ENCODE data around the gene THRSP.
A peak's percentile ranks its signal among the peaks of the same experiment; 100 is the strongest.

The THRSP gene

GRCh38 chr11:78034623-78035022 is 29.0 kb upstream of the THRSP start:
- Histone ChIP-seq H3K9me2 (replicated peaks; ENCODE audit: insufficient read depth, low read length) (no peaks in the 10 kb centered on the region), H3F3A (ENCODE audit: insufficient read depth) (no peaks in the 10 kb centered on the region), H3K9ac (ENCODE audit: low read length) (no peak overlapping the region), H3K27me3 (ENCODE audit: low read length) (no peaks in the 10 kb centered on the region), H4K20me1 (ENCODE audit: low read depth, low read length) (no peaks in the 10 kb centered on the region), H3K36me3 (ENCODE audit: low read length) (no peaks in the 10 kb centered on the region), H3K4me3 (ENCODE audit: insufficient read depth, low read length, poor library complexity, severe bottlenecking) (no peak overlapping the region), H3K9me3 (ENCODE audit: insufficient read depth, low read length) (no peaks in the 10 kb centered on the region), H3K79me2 (ENCODE audit: insufficient read depth, low read length) (no peaks in the 10 kb centered on the region), H2AFZ (ENCODE audit: low read depth, low read length, severe bottlenecking) (peak overlapping the region; percentile 1), H3K4me2 (ENCODE audit: low read depth, low read length, poor library complexity, severe bottlenecking) (no peak overlapping the region), H3K27ac (ENCODE audit: low read depth, low read length) (no peak overlapping the region)
- no peak for TF ChIP-seq CTCF (IDR thresholded peaks at IDR 0.05; ENCODE audit: insufficient read depth, low read length, poor library complexity, severe bottlenecking)
- no peak for TF ChIP-seq EZH2phosphoT487 (conservative IDR thresholded peaks at IDR 0.05; ENCODE audit: low read length)

- H3K27ac ChIP-seq (ENCODE audit: low read depth, low read length), result no peak overlapping the region
- H3K79me2 ChIP-seq (ENCODE audit: insufficient read depth, low read length), result no peaks in the 10 kb centered on the region
- H3K27me3 ChIP-seq (ENCODE audit: low read length), result no peaks in the 10 kb centered on the region
- H4K20me1 ChIP-seq (ENCODE audit: low read depth, low read length), result no peaks in the 10 kb centered on the region
- no peaks in the 10 kb centered on the region for H3K9me3 ChIP-seq (ENCODE audit: insufficient read depth, low read length)
- no peak overlapping the region for H3K4me2 ChIP-seq (ENCODE audit: low read depth, low read length, poor library complexity, severe bottlenecking)
- no peak for TF ChIP-seq CTCF (IDR thresholded peaks at IDR 0.05; ENCODE audit: insufficient read depth, low read length, poor library complexity, severe bottlenecking)
- no peak for TF ChIP-seq EZH2phosphoT487 (conservative IDR thresholded peaks at IDR 0.05; ENCODE audit: low read length)
- H2AFZ ChIP-seq (ENCODE audit: low read depth, low read length, severe bottlenecking), result no peak overlapping the region
- no peak overlapping the region for H3K9ac ChIP-seq (ENCODE audit: low read length)
- no peak overlapping the region for H3K4me3 ChIP-seq (ENCODE audit: insufficient read depth, low read length, poor library complexity, severe bottlenecking)
- no peaks in the 10 kb centered on the region for H3K9me2 ChIP-seq (replicated peaks; ENCODE audit: insufficient read depth, low read length)
- no peaks in the 10 kb centered on the region for H3K36me3 ChIP-seq (ENCODE audit: low read length)
- H3F3A ChIP-seq (ENCODE audit: insufficient read depth), result no peaks in the 10 kb centered on the region
Measured at GRCh38 chr11:78036313-78036712, 27.3 kb upstream of the THRSP start.

GRCh38 chr11:78037056-78037455 is 26.6 kb upstream of the THRSP start:
- no peaks in the 10 kb centered on the region for H3K36me3 ChIP-seq (ENCODE audit: low read length)
- H3K4me2 ChIP-seq (ENCODE audit: low read depth, low read length, poor library complexity, severe bottlenecking), result no peak overlapping the region
- H3K9me2 ChIP-seq (replicated peaks; ENCODE audit: insufficient read depth, low read length), result no peaks in the 10 kb centered on the region
- H3K9ac ChIP-seq (ENCODE audit: low read length), result no peak overlapping the region
- no peaks in the 10 kb centered on the region for H3K79me2 ChIP-seq (ENCODE audit: insufficient read depth, low read length)
- no peak for TF ChIP-seq EZH2phosphoT487 (conservative IDR thresholded peaks at IDR 0.05; ENCODE audit: low read length)
- TF ChIP-seq CTCF (IDR thresholded peaks at IDR 0.05; ENCODE audit: insufficient read depth, low read length, poor library complexity, severe bottlenecking), result no peak
- H3K4me3 ChIP-seq (ENCODE audit: insufficient read depth, low read length, poor library complexity, severe bottlenecking), result no peak overlapping the region
- no peak overlapping the region for H3K27ac ChIP-seq (ENCODE audit: low read depth, low read length)
- H3K9me3 ChIP-seq (ENCODE audit: insufficient read depth, low read length), result no peaks in the 10 kb centered on the region
- no peaks in the 10 kb centered on the region for H4K20me1 ChIP-seq (ENCODE audit: low read depth, low read length)
- H3K27me3 ChIP-seq (ENCODE audit: low read length), result no peaks in the 10 kb centered on the region
- no peak overlapping the region for H2AFZ ChIP-seq (ENCODE audit: low read depth, low read length, severe bottlenecking)
- no peaks in the 10 kb centered on the region for H3F3A ChIP-seq (ENCODE audit: insufficient read depth)

Data from SU-DHL-6 (cell line).